GM21447 (cell line): ENCODE data around the gene SMOC2.
"Not testable (repeated sequence)": the region's sequence is repeated elsewhere in the genome, so short reads cannot be mapped to it uniquely, and the experiment has no call there.

Source experiments
- ATAC-seq: cut with Tn5 transposase; IDR thresholded peaks from one replicate; pipeline ENCODE4 v1.9.1; 2021; ENCODE audit not compliant: unreplicated experiment

SMOC2 gene

GRCh38 chr6:168563656-168564055 lies 122.7 kb downstream of the SMOC2 start:
- no peak for ATAC-seq

GRCh38 chr6:168565112-168565511 lies 124.1 kb downstream of the SMOC2 start:
- no peak for ATAC-seq

GRCh38 chr6:168570211-168570610 lies 129.2 kb downstream of the SMOC2 start:
- ATAC-seq: no peak

GRCh38 chr6:168571268-168571667 lies 130.3 kb downstream of the SMOC2 start:
- ATAC-seq: no peak

- not testable (repeated sequence) for ATAC-seq
These were observed 132.4 kb downstream of the SMOC2 start for GRCh38 chr6:168573276-168573835.

GRCh38 chr6:168574075-168574698 lies 133.2 kb downstream of the SMOC2 start:
- no peak for ATAC-seq

GRCh38 chr6:168574699-168575195 lies 133.8 kb downstream of the SMOC2 start:
- no peak for ATAC-seq

- ATAC-seq: no peak
These were observed 134.5 kb downstream of the SMOC2 start for GRCh38 chr6:168575346-168576098.

- no peak for ATAC-seq
These were observed 135.4 kb downstream of the SMOC2 start for GRCh38 chr6:168576388-168576787.

GRCh38 chr6:168577496-168577895 lies 136.5 kb downstream of the SMOC2 start:
- no peak for ATAC-seq

GRCh38 chr6:168578036-168578435 lies 137.1 kb downstream of the SMOC2 start:
- no peak for ATAC-seq

- ATAC-seq: no peak
These were observed 140.3 kb downstream of the SMOC2 start for GRCh38 chr6:168581236-168581635.

- ATAC-seq: no peak
These were observed 140.7 kb downstream of the SMOC2 start for GRCh38 chr6:168581706-168582105.

- no peak for ATAC-seq
These were observed 141.6 kb downstream of the SMOC2 start for GRCh38 chr6:168582571-168582981.

GRCh38 chr6:168583126-168583525 lies 142.1 kb downstream of the SMOC2 start:
- no peak for ATAC-seq

GRCh38 chr6:168583821-168584220 lies 142.8 kb downstream of the SMOC2 start:
- no peak for ATAC-seq

- no peak for ATAC-seq
These were observed 143.3 kb downstream of the SMOC2 start for GRCh38 chr6:168584249-168584648.

- no peak for ATAC-seq
These were observed 143.7 kb downstream of the SMOC2 start for GRCh38 chr6:168584671-168585070.

GRCh38 chr6:168585441-168585840 lies 144.5 kb downstream of the SMOC2 start:
- ATAC-seq: no peak

- no peak for ATAC-seq
These were observed 148.3 kb downstream of the SMOC2 start for GRCh38 chr6:168589275-168589674.

- no peak for ATAC-seq
These were observed 149.4 kb downstream of the SMOC2 start for GRCh38 chr6:168590406-168590805.

GRCh38 chr6:168596344-168596743 lies 155.4 kb downstream of the SMOC2 start:
- ATAC-seq: no peak
